HepG2 (cell line): ENCODE results near the gene COG8. TPM values are rescaled to one million over a fixed set of nuclear protein-coding genes. Genes with fewer than 3 reads are reported as not detected.
A peak's percentile ranks its signal among the peaks of the same experiment; 100 is the strongest.

Source experiments
- CHD2 ChIP-seq: IDR thresholded peaks from 2 replicates; pipeline ENCODE4 v1.6.1; 2011; ENCODE audit warnings: low read depth, low read length, improper control_type of control experiment
- CREB1 ChIP-seq, 2 experiments: fragments of 450-650 bp in 1 of 2; IDR thresholded peaks; 2 replicates each; pipeline ENCODE4 v1.6.1; 2016 to 2017; ENCODE audit warnings: control low read depth in 1 of 2, mild to moderate bottlenecking in 1 of 2, missing compliant biosample characterization in 1 of 2, missing genetic modification characterization in 1 of 2
- ERF ChIP-seq: IDR thresholded peaks from 2 replicates; pipeline ENCODE4 v1.6.1; 2018; ENCODE audit warnings: missing biosample characterization, missing genetic modification reagents
- FOXO1 ChIP-seq: sonication (generic); formaldehyde crosslinking; IDR thresholded peaks from 2 replicates; pipeline ENCODE4 v1.4.0; 2020; ENCODE audit warnings: missing genetic modification reagents
- FOXP4 ChIP-seq: sonication (generic); formaldehyde crosslinking; IDR thresholded peaks from 2 replicates; pipeline ENCODE4 v1.4.0; 2020; ENCODE audit warnings: missing genetic modification reagents
- GATAD2A ChIP-seq: IDR thresholded peaks from 2 replicates; pipeline ENCODE4 v1.6.1; 2016
- HCFC1 ChIP-seq: fragments of 150-350 bp; IDR thresholded peaks from 2 replicates; pipeline ENCODE4 v1.6.1; 2014; ENCODE audit warnings: low read depth, low read length
- HNRNPH1 ChIP-seq: fragments of 200-400 bp; formaldehyde crosslinking; optimal IDR thresholded peaks from 2 replicates; pipeline ENCODE3; 2017; ENCODE audit warnings: mild to moderate bottlenecking, low read depth, low read length
- HOXA7 ChIP-seq: sonication (generic); formaldehyde crosslinking; IDR thresholded peaks from 2 replicates; pipeline ENCODE4 v1.8.1; 2022; ENCODE audit warnings: mild to moderate bottlenecking, missing genetic modification reagents, moderate library complexity
- KMT2B ChIP-seq: IDR thresholded peaks from 2 replicates; pipeline ENCODE4 v1.6.1; 2016; ENCODE audit warnings: missing genetic modification reagents, missing compliant biosample characterization
- MLLT10 ChIP-seq: sonication (generic); formaldehyde crosslinking; IDR thresholded peaks from 2 replicates; pipeline ENCODE4 v1.4.0; 2020; ENCODE audit warnings: missing genetic modification reagents
- SMC3 ChIP-seq: IDR thresholded peaks from 2 replicates; pipeline ENCODE4 v1.6.1; 2011; ENCODE audit warnings: low read length, improper control_type of control experiment
- SNAPC2 ChIP-seq: sonication (generic); formaldehyde crosslinking; IDR thresholded peaks from 2 replicates; pipeline ENCODE4 v1.8.1; 2022; ENCODE audit warnings: mild to moderate bottlenecking, missing genetic modification reagents
- SOX13 ChIP-seq, 3 experiments: fragments of 450-650 bp in 1 of 3; sonication (generic) in 1 of 3; formaldehyde crosslinking in 1 of 3; IDR thresholded peaks in 2 of 3; conservative IDR thresholded peaks in 1 of 3; 2 replicates each; pipeline versions ENCODE4 v1.5.0 to v1.6.1; 2016 to 2020; ENCODE audit warnings: antibody characterized with exemption in 1 of 3, mild to moderate bottlenecking in 1 of 3, missing compliant biosample characterization in 1 of 3, missing genetic modification reagents in 1 of 3, moderate library complexity in 1 of 3
- ZNF225 ChIP-seq: sonication (generic); formaldehyde crosslinking; IDR thresholded peaks from 2 replicates; pipeline ENCODE4 v1.4.0; 2020; ENCODE audit warnings: mild to moderate bottlenecking, missing genetic modification reagents
- ZNF292 ChIP-seq: sonication (generic); formaldehyde crosslinking; IDR thresholded peaks from 2 replicates; pipeline ENCODE4 v1.8.1; 2022; ENCODE audit warnings: mild to moderate bottlenecking, low read depth, missing genetic modification reagents, borderline replicate concordance
- ZNF703 ChIP-seq: sonication (generic); formaldehyde crosslinking; IDR thresholded peaks from 2 replicates; pipeline ENCODE4 v1.5.1; 2020; ENCODE audit warnings: missing genetic modification reagents, mild to moderate bottlenecking, moderate library complexity, borderline replicate concordance
- polyA plus RNA-seq, 8 experiments: library from polyadenylated mRNA; depleted of rRNA in 3 of 8; stranded (reverse) in 7 of 8; unstranded in 1 of 8; fragments of >200 nt; fragmentation: Illumina TruSeq in 4 of 8; extraction: Trizol in 4 of 8; gene quantifications; 2 replicates each; pipeline versions ENCODE4 v1.2.1 to v1.2.3, GENCODE V29; 2011 to 2016; ENCODE audit warnings: low read depth in 4 of 8, missing spikeins in 1 of 8, mixed read lengths in 1 of 8; ENCODE audit not compliant: insufficient read depth in 1 of 8
- total RNA-seq, 5 experiments: library from RNA; depleted of rRNA; stranded (reverse); fragments of >200 nt; fragmentation: Illumina TruSeq; extraction: Trizol; gene quantifications; 2 replicates each; pipeline ENCODE4 v1.2.3, GENCODE V29; 2016; ENCODE audit warnings: low read depth in 1 of 5
- TF ChIP-seq, protein P1 (sequence below): sonication (generic); formaldehyde crosslinking; IDR thresholded peaks from 2 replicates; pipeline ENCODE4 v1.8.1; 2023; ENCODE audit warnings: mild to moderate bottlenecking, moderate library complexity, missing genetic modification reagents
- TF ChIP-seq, protein P2 (sequence below): sonication (generic); IDR thresholded peaks from 2 replicates; pipeline ENCODE4 v1.6.1; 2016; ENCODE audit warnings: low read depth, borderline replicate concordance
- TF ChIP-seq, protein P3 (sequence below): sonication (generic); formaldehyde crosslinking; IDR thresholded peaks from 2 replicates; pipeline ENCODE4 v1.8.0; 2022; ENCODE audit warnings: mild to moderate bottlenecking, missing genetic modification reagents, moderate library complexity
- TF ChIP-seq, protein P4 (sequence below): sonication (generic); formaldehyde crosslinking; IDR thresholded peaks from 2 replicates; pipeline ENCODE4 v1.4.0; 2020; ENCODE audit warnings: missing genetic modification reagents

COG8 gene
- total and polyA plus RNA-seq, 2 of the 13 experiments (the other 11 are each of a cell fraction or from before 2014, with no cell fraction given): 45.5 to 52.1 TPM

- TF ChIP-seq FOXP4 (CRISPR knock-in tag) (no peak), SNAPC2 (CRISPR knock-in tag) (0 out of 2 replicates have a peak, but pooled peaks have one; percentile 47), SOX13 (IDR thresholded peaks at IDR 0.05) (no peak), SOX13 (CRISPR knock-in tag; conservative IDR thresholded peaks at IDR 0.05 in 1 of 2, IDR thresholded peaks at IDR 0.05 in 1 of 2) (peak in 1 of 2 experiments; percentile 51; a peak in 1 of 4 replicates), HCFC1 (peak; percentile 65), CREB1 (IDR thresholded peaks at IDR 0.05) (0 out of 2 replicates have a peak, but pooled peaks have one; percentile 19), CREB1 (CRISPR knock-in tag; IDR thresholded peaks at IDR 0.05) (no peak), FOXO1 (CRISPR knock-in tag) (peak; percentile 76; the same call in 1 of the 2 replicates), GATAD2A (CRISPR knock-in tag) (peak; percentile 59), MLLT10 (CRISPR knock-in tag) (no peak), ZNF292 (CRISPR knock-in tag) (no peak), ZNF703 (CRISPR knock-in tag) (no peak; the same call in 1 of the 2 replicates), HOXA7 (no peak), ERF (CRISPR knock-in tag) (peak; percentile 62; the same call in 1 of the 2 replicates), HNRNPH1 (no peak), ZNF225 (CRISPR knock-in tag) (no peak), CHD2 (peak; percentile 34; the same call in 1 of the 2 replicates), SMC3 (no peak; the same call in 1 of the 2 replicates), KMT2B (CRISPR knock-in tag) (peak; percentile 52; the same call in 1 of the 2 replicates)
- TF ChIP-seq, protein P1, sequence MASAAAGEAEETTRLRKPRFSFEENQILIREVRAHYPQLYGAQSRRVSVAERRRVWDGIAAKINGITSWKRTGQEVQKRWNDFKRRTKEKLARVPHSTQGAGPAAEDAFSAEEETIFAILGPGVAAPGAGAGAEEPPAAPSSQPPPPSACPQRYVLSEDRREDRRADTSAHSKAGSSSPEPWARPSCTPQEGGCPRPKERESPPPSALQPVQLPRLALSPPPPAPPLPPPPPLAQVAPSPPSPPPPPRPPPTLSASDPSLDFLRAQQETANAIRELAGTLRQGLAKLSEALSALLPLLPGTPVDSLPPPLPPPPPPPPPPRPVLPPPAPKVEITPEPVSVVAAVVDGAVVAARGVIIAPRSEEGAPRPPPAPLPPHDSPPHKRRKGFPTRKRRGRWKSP: peak; percentile 61
- TF ChIP-seq, protein P2, sequence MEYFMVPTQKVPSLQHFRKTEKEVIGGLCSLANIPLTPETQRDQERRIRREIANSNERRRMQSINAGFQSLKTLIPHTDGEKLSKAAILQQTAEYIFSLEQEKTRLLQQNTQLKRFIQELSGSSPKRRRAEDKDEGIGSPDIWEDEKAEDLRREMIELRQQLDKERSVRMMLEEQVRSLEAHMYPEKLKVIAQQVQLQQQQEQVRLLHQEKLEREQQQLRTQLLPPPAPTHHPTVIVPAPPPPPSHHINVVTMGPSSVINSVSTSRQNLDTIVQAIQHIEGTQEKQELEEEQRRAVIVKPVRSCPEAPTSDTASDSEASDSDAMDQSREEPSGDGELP: peak; percentile 26; the same call in 1 of the 2 replicates
- TF ChIP-seq, protein P3, sequence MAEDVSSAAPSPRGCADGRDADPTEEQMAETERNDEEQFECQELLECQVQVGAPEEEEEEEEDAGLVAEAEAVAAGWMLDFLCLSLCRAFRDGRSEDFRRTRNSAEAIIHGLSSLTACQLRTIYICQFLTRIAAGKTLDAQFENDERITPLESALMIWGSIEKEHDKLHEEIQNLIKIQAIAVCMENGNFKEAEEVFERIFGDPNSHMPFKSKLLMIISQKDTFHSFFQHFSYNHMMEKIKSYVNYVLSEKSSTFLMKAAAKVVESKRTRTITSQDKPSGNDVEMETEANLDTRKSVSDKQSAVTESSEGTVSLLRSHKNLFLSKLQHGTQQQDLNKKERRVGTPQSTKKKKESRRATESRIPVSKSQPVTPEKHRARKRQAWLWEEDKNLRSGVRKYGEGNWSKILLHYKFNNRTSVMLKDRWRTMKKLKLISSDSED (CRISPR knock-in tag): 0 out of 2 replicates have a peak, but pooled peaks have one; percentile 45
- TF ChIP-seq, protein P4, sequence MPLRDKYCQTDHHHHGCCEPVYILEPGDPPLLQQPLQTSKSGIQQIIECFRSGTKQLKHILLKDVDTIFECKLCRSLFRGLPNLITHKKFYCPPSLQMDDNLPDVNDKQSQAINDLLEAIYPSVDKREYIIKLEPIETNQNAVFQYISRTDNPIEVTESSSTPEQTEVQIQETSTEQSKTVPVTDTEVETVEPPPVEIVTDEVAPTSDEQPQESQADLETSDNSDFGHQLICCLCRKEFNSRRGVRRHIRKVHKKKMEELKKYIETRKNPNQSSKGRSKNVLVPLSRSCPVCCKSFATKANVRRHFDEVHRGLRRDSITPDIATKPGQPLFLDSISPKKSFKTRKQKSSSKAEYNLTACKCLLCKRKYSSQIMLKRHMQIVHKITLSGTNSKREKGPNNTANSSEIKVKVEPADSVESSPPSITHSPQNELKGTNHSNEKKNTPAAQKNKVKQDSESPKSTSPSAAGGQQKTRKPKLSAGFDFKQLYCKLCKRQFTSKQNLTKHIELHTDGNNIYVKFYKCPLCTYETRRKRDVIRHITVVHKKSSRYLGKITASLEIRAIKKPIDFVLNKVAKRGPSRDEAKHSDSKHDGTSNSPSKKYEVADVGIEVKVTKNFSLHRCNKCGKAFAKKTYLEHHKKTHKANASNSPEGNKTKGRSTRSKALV (CRISPR knock-in tag): no peak
Observed at GRCh38 chr16:69310653-69311532, 28.5 kb downstream of the COG8 start, which contains the start of gene VPS4A (continued).
